Gastrocnemius medialis (tissue), 4 donors: ENCODE measurements around the gene TECPR2. TPM values are rescaled to one million over a fixed set of nuclear protein-coding genes. Genes with fewer than 3 reads are reported as not detected.

ENCODE experiments used
- ATAC-seq, 2 donors: fragments of 150-250 bp; one replicate each; pipeline ENCODE4 v1.9.1; 2016
- DNase-seq, 2 donors: peaks; one replicate each; pipeline ENCODE4 v3.0.0-alpha.2; 2019
- H3K27ac ChIP-seq, 4 donors: fragments of 200-600 bp; sonication (generic); 1 replicate in 1 of 4; 2 replicates in 3 of 4; pipeline ENCODE4 v1.5.1; 2016 to 2018; ENCODE audit warnings: mild to moderate bottlenecking in 2 of 4, moderate library complexity in 1 of 4
- H3K27me3 ChIP-seq, 3 donors: fragments of 200-600 bp; sonication (generic) in 2 of 3; 1 replicate in 1 of 3; 2 replicates in 2 of 3; pipeline versions ENCODE4 v1.5.1 to v1.6.0; 2016 to 2019; ENCODE audit warnings: mild to moderate bottlenecking in 1 of 3, moderate library complexity in 1 of 3
- H3K36me3 ChIP-seq, 2 donors: fragments of 200-600 bp; sonication (generic) in 1 of 2; one replicate each; pipeline ENCODE4 v1.5.1; 2017 to 2018
- H3K4me1 ChIP-seq, 2 donors: fragments of 200-600 bp; sonication (generic) in 1 of 2; one replicate each; pipeline ENCODE4 v1.5.1; 2016 to 2017; ENCODE audit warnings: mild to moderate bottlenecking in 2 of 2
- H3K4me3 ChIP-seq, 4 donors: fragments of 200-600 bp; sonication (generic) in 3 of 4; 1 replicate in 1 of 4; 2 replicates in 3 of 4; pipeline ENCODE4 v1.5.1; 2016 to 2019; ENCODE audit warnings: mild to moderate bottlenecking in 2 of 4
- H3K9me3 ChIP-seq, 3 donors: fragments of 200-600 bp; sonication (generic) in 2 of 3; 1 replicate in 1 of 3; 2 replicates in 2 of 3; pipeline ENCODE4 v1.5.1; 2016 to 2019
- POLR2A ChIP-seq, 2 donors: fragments of 450-650 bp; IDR thresholded peaks; one replicate each; pipeline ENCODE4 v1.6.1; 2017; ENCODE audit warnings: antibody characterized with exemption in 2 of 2, mild to moderate bottlenecking in 2 of 2, moderate library complexity in 2 of 2
- in situ Hi-C, 4 donors: fragments of 200-750 bp; cut with MboI; loops; one replicate each; pipeline versions ENCODE4 v1.15.0 to v1.8.0; 2017; ENCODE audit warnings: low sequenced_read_pairs in 4 of 4
- intact Hi-C: fragments of 100-400 bp; cut with DNase I; formaldehyde crosslinking; loops from one replicate; pipeline ENCODE4 v1.15.1; 2023; ENCODE audit warnings: low total_unique reads
- total RNA-seq, 4 donors: library from RNA; depleted of rRNA; stranded (reverse); fragments of >200 nt; gene quantifications; one replicate each; pipeline versions ENCODE4 v1.1.0 to v1.2.3, GENCODE V29; 2016
- TF ChIP-seq, protein P1 (sequence below), 5 experiments: fragments of 450-650 bp in 3 of 5; fragments of 200-600 bp in 2 of 5; sonication (generic) in 2 of 5; IDR thresholded peaks in 4 of 5; conservative IDR thresholded peaks in 1 of 5; 1 replicate in 4 of 5; 2 replicates in 1 of 5; pipeline ENCODE4 v1.5.1; 2016 to 2019; ENCODE audit warnings: antibody characterized with exemption in 5 of 5, mild to moderate bottlenecking in 3 of 5, moderate library complexity in 3 of 5

TECPR2 gene
- total RNA-seq, 4 donors from 2014 or later = 10.0 to 45.0 (median 20.2) TPM

DNA sequence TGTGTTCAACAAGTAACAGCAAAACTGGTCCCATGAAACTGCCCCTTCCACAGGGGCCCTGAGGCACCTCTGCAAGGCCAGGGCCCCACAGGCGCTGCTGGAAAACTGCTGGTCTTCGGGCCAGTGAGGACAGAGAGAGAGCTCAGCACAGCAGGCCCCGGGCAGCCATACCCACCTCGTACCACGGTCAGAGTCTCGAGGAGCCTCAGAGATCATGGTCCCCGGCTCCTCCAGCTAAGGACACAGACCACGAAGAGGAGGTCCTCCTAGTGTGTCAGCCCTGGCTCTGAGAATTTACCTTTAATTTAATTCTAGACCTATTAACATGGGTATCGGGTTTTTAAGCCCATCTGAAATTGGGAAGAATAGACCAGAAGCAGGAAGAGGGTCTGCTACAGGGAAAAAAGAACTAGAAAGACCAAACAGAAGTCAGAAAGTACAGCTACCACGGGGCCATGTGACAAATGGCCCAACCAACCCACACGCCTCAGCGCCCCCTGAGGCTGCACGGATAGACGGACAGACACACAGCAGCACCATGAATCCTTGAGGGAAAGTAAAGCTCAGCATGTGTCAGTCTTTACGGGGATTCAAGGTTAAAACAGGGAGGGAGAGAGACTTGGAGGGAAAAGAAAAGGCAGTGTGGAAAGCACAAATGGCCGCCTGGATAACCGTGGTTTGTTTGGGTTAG lies 123.9 kb downstream of the TECPR2 start:
- H3K27me3 ChIP-seq = no peaks in the 10 kb centered on the region
- no peaks in the 10 kb centered on the region for H3K9me3 ChIP-seq
- no peaks in the 10 kb centered on the region for H3K36me3 ChIP-seq
- ATAC-seq (no peak), DNase-seq (no peak)
- peaks cover 21 to 32% of the 10 kb centered on the region in 2 donors for H3K4me1 ChIP-seq
- in situ Hi-C loops = no loop called here
- TF ChIP-seq POLR2A (IDR thresholded peaks at IDR 0.05) = no peak
- TF ChIP-seq, protein P1, sequence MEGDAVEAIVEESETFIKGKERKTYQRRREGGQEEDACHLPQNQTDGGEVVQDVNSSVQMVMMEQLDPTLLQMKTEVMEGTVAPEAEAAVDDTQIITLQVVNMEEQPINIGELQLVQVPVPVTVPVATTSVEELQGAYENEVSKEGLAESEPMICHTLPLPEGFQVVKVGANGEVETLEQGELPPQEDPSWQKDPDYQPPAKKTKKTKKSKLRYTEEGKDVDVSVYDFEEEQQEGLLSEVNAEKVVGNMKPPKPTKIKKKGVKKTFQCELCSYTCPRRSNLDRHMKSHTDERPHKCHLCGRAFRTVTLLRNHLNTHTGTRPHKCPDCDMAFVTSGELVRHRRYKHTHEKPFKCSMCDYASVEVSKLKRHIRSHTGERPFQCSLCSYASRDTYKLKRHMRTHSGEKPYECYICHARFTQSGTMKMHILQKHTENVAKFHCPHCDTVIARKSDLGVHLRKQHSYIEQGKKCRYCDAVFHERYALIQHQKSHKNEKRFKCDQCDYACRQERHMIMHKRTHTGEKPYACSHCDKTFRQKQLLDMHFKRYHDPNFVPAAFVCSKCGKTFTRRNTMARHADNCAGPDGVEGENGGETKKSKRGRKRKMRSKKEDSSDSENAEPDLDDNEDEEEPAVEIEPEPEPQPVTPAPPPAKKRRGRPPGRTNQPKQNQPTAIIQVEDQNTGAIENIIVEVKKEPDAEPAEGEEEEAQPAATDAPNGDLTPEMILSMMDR (IDR thresholded peaks at IDR 0.05 in 4 of 5, conservative IDR thresholded peaks at IDR 0.05 in 1 of 5) = no peak
- H3K4me3 ChIP-seq = no peak overlapping the region
- intact Hi-C loops = no loop called here
- peak overlapping the region; percentile 75 to 87 (median 83) for H3K27ac ChIP-seq

DNA sequence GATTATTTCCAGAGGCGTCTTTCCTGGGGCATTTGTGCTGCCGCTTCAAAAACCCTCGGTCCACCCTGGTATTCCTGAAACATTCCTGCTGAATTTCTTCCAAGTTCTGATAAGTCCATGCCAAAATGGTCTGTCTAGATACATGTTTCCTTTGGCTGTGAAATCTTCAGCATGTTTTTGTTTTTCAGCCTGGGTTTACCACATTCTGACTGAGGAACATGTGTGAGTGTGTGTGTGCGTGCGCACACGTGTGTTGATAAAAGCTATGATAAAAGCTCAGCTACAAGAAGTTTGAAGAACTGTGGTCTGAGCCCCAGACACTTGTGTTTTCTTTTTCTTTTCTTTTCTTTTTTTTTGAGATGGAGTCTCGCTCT lies 124.5 kb downstream of the TECPR2 start:
- Histone ChIP-seq H3K27me3 (no peaks in the 10 kb centered on the region), H3K36me3 (no peaks in the 10 kb centered on the region), H3K9me3 (no peaks in the 10 kb centered on the region), H3K27ac (peak overlapping the region; percentile 75 to 87 (median 83)), H3K4me3 (no peak overlapping the region), H3K4me1 (peaks cover 26 to 27% of the 10 kb centered on the region in 2 donors)
- TF ChIP-seq POLR2A (IDR thresholded peaks at IDR 0.05) = no peak
- TF ChIP-seq, protein P1 (IDR thresholded peaks at IDR 0.05 in 4 of 5, conservative IDR thresholded peaks at IDR 0.05 in 1 of 5) = no peak
- no peak for DNase-seq
- ATAC-seq = no peak
- in situ Hi-C loops = no loop called here
- intact Hi-C loops = no loop called here

DNA sequence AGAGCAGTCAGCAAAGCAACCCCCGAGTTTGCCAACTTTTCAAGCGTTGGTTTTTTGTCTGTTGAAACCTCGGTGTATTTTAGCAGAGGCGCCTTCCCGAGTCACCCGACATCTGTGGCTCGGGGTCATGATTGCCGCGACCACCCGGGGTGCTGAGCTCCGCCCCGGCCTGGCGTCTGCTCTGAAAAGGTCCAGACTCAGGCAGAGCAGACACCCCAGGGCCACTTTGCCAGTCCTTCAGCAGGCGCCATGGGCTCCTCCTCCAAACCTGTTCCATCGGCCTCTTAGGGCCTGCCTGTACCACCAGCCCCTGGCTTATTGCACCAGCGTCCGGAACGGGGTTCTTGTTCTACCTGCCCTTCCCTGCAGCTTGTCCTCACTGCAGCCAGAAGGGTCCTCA lies 127.7 kb downstream of the TECPR2 start:
- intact Hi-C loops (no loop called here), in situ Hi-C loops (no loop called here)
- ATAC-seq (no peak), DNase-seq (no peak)
- H3K9me3 ChIP-seq = no peaks in the 10 kb centered on the region
- peaks cover 12 to 15% of the 10 kb centered on the region in 2 donors for H3K4me1 ChIP-seq
- H3K4me3 ChIP-seq = no peak overlapping the region
- TF ChIP-seq, protein P1 (IDR thresholded peaks at IDR 0.05 in 4 of 5, conservative IDR thresholded peaks at IDR 0.05 in 1 of 5) = no peak
- TF ChIP-seq POLR2A (IDR thresholded peaks at IDR 0.05) = no peak
- no peaks in the 10 kb centered on the region for H3K36me3 ChIP-seq
- no peaks in the 10 kb centered on the region for H3K27me3 ChIP-seq
- no peak overlapping the region for H3K27ac ChIP-seq

DNA sequence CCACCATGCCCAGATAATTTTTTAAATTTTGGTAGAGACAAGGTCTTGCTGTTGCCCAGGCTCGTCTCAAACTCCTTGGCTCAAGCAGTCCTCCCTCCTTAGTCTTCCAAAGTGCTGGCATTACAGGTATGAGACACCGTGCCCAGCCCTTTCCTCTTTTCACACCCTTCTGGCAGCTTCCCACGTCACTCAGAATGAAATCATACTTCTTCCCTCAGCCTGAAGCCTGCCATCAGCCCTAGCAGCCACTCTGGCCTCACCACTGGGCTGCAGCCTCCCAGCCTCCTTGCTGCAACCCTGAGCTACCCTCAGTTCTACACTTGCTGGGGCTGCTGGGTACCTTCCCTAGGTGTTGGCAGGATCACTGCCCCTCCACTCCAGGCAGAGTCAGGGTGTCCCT lies 128.6 kb downstream of the TECPR2 start:
- no peak for DNase-seq
- ATAC-seq = no peak

More for the DNA sequence above, 128.6 kb downstream of the TECPR2 start:
- in situ Hi-C loops = no loop called here
- no peak for TF ChIP-seq POLR2A (IDR thresholded peaks at IDR 0.05)
- TF ChIP-seq, protein P1 (IDR thresholded peaks at IDR 0.05 in 4 of 5, conservative IDR thresholded peaks at IDR 0.05 in 1 of 5) = no peak
- H3K9me3 ChIP-seq = no peaks in the 10 kb centered on the region
- H3K27me3 ChIP-seq = no peaks in the 10 kb centered on the region
- no peak overlapping the region for H3K27ac ChIP-seq
- intact Hi-C loops = no loop called here
- no peak overlapping the region for H3K4me3 ChIP-seq
- no peaks in the 10 kb centered on the region for H3K36me3 ChIP-seq
- H3K4me1 ChIP-seq = peaks cover 6 to 8% of the 10 kb centered on the region in 2 donors
